ENCODE measurements around the gene CELF2.

CELF2 gene

DNA sequence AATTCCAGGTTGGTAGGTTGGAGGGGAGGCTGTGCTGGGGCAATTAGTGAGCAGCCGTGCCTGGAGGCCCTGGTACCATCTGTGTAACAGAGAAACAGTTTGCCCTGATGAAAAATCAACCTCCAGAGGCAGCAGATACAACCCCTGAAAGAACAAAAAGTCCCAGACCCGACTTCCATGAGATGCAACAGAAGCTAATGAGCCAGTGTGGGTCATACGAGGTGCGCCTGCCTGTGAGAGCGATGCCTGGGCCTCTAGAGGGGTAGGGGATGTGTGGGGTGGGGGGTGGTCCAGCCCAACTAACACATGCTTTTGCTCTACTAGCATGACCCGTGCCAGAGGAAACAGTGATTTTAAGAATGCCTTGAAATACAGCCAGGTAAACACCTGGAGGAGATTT is 39.3 kb downstream of the CELF2 start:
- H3K4me3 ChIP-seq (ENCODE audit: low read length) = no peak overlapping the region
- DNase-seq (ENCODE audit: low read depth) = no peak
- TF ChIP-seq, protein P1, sequence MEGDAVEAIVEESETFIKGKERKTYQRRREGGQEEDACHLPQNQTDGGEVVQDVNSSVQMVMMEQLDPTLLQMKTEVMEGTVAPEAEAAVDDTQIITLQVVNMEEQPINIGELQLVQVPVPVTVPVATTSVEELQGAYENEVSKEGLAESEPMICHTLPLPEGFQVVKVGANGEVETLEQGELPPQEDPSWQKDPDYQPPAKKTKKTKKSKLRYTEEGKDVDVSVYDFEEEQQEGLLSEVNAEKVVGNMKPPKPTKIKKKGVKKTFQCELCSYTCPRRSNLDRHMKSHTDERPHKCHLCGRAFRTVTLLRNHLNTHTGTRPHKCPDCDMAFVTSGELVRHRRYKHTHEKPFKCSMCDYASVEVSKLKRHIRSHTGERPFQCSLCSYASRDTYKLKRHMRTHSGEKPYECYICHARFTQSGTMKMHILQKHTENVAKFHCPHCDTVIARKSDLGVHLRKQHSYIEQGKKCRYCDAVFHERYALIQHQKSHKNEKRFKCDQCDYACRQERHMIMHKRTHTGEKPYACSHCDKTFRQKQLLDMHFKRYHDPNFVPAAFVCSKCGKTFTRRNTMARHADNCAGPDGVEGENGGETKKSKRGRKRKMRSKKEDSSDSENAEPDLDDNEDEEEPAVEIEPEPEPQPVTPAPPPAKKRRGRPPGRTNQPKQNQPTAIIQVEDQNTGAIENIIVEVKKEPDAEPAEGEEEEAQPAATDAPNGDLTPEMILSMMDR (IDR thresholded peaks at IDR 0.05; ENCODE audit: insufficient read depth, low read depth, low read length, missing control alignments) = no peak

DNA sequence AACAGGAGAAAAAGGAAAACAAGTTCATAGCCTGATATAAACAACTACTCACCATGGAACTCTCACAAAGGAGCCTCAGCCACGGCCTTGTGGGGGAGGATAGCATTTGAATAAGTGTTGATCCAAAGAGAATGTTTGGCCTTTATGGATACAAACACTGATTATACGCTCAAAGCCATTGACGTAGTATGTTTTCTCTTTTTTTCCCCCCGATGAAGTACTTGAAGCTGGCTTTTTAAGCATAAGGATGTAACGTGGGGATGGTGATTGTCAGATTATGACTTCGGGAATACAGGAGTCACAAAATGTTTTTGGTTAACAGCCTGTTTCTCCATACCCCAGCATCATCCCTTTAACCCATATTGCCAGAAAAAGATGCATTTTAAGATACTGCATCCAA is 39.8 kb downstream of the CELF2 start:
- no peak for DNase-seq (ENCODE audit: low read depth)
- TF ChIP-seq, protein P1 (IDR thresholded peaks at IDR 0.05; ENCODE audit: insufficient read depth, low read depth, low read length, missing control alignments) = no peak
- H3K4me3 ChIP-seq (ENCODE audit: low read length) = no peak overlapping the region

DNA sequence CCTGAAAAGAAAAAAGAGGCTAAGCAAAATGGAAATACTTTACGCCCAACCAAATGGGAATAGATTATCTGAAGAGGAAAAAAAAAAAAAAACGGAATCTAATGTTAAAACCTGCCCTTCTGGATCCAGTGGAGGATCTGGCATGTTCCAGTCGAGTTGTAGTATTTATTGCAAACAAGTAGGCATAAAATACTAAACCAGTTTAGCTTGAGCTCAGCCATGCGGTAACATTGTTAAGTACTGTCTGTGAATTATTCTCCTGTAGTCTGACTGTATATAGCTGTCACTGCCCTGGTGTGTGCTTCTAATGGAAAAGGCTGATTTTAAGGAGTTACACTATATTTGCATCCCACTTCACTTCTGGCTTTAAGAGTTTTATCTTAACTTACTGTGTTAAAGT is 40.3 kb downstream of the CELF2 start:
- no peak for DNase-seq (ENCODE audit: low read depth)
- TF ChIP-seq, protein P1 (IDR thresholded peaks at IDR 0.05; ENCODE audit: insufficient read depth, low read depth, low read length, missing control alignments) = no peak
- H3K4me3 ChIP-seq (ENCODE audit: low read length) = no peak overlapping the region

DNA sequence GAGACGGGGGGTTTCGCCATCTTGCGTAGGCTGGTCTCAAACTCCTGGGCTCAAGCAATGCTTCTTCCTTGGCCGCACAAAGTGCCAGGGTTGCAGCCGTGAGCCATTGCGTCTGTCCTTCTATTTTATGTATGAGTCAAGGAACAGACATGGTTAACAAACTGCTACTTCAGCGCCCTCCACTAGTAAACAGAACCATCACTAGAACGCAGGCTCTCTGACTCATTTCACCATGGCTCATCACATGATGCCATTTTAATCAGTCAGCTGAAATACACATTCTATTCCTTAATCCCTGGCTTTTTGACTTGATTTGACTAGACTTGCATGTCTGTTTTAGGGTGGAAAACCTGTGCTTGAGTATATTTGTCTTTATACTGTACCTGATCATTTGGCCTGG is 41.3 kb downstream of the CELF2 start:
- TF ChIP-seq, protein P1 (IDR thresholded peaks at IDR 0.05; ENCODE audit: insufficient read depth, low read depth, low read length, missing control alignments) = no peak
- H3K4me3 ChIP-seq (ENCODE audit: low read length) = no peak overlapping the region
- DNase-seq (ENCODE audit: low read depth) = peak; percentile 79

DNA sequence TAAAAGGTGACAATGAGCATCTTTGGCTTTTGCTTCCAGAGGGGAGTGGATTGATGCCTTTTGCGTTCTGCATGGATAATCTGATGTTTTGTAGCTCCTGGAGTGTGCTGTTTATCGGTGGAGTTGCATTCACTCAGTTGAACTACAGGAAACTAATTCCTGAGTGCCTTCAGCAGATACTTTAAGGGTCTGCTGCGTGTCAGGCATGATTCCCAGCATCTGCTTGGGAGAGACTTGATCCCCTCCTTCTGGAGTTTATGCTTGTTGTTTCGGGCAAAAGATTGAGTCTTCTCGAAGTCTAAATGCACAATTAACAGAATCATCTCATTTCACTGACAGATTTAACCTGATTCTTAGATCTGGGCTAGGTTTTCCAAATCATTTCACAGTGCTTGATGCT is 46.2 kb downstream of the CELF2 start:
- no peak overlapping the region for H3K4me3 ChIP-seq (ENCODE audit: low read length)
- TF ChIP-seq, protein P1 (IDR thresholded peaks at IDR 0.05; ENCODE audit: insufficient read depth, low read depth, low read length, missing control alignments) = no peak
- no peak for DNase-seq (ENCODE audit: low read depth)

DNA sequence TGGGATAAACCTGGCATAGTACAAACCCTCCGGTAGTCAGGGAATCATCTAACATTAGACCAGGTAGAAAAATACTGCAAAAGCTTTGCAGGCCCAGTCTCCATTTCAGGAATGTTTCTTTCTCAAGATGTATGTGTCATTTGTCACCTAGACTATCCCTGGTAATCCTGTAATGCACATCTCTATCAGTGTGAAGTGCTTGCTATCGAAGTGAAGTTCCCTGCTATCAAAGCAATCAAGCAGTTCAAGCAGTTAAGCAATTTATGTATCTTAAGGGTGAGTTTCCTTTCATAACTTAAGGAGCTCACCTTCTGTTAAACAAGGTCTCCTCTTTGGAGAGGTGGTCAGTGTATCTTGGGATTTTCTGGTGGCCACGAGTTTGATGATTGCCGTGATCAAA is 47.2 kb downstream of the CELF2 start:
- TF ChIP-seq, protein P1 (IDR thresholded peaks at IDR 0.05; ENCODE audit: insufficient read depth, low read depth, low read length, missing control alignments) = no peak
- H3K4me3 ChIP-seq (ENCODE audit: low read length) = no peak overlapping the region
- DNase-seq (ENCODE audit: low read depth) = no peak

DNA sequence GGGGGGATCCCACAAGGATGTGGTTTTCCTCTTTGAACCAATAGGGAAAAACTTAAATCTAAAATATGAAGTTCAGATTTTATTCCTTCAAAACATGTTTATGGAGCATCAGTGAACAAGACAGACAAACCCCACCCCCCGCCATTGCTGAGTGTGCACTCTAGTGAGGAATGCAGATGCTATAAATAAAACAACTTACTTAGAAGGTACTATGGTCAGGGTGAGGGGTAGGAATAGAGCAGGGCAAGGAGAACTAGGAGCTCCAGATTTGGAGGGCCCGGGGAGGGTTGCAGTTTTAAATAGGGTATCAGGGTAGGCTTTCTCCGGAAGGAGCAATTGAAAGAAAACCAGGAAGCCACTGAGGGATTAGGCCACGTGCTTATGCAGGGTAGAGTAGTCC is 47.9 kb downstream of the CELF2 start:
- TF ChIP-seq, protein P1 (IDR thresholded peaks at IDR 0.05; ENCODE audit: insufficient read depth, low read depth, low read length, missing control alignments) = no peak
- H3K4me3 ChIP-seq (ENCODE audit: low read length) = no peak overlapping the region
- no peak for DNase-seq (ENCODE audit: low read depth)

All from epithelial cell of esophagus (primary cell).